ENCODE results near the gene ZXDC. TPM values are rescaled to one million over a fixed set of nuclear protein-coding genes. Genes with fewer than 3 reads are reported as not detected.
A peak's percentile ranks its signal among the peaks of the same experiment; 100 is the strongest.

ZXDC gene
- total RNA-seq, 4 donors from 2014 or later, result 18.5 to 57.9 (median 33.5) TPM

DNA sequence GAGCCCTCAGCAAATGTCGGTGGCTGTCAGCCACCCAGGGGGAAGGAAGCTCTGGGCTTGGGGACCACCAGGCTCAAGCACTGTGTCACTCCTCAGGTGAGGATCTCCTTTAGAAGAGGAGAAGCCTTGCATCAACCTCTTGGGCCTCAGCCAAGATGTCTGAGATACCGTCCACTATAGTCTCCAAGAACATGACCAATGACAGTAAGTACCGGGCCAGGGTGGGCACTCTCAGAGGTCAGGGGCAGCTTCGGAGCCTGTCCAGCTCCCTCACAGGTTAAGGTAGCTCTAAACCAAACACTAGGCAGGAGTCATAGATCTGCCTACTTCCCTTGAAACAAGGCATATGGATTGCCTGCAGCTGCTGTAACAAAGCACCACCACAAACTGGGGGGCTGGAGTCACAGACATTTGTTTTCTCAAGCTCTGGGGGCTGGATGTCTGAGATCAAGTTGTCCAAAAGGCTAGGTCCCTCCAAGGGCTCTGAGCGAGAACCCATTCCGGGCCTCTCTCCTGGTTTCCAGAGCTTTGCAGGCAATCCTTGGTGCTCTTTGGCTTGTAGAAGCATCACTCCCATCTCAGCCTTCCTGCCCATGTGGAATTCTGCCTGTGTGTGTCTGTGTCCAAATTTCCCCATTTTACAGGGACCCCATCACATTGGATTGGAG lies 79.7 kb downstream of the ZXDC start:
- intact Hi-C loops (cut with DNase I; ENCODE audit: low total_unique reads), result loop anchor here (5.0 kb wide), 1 partner anchor 264 kb away; no protein-coding TSS in a partner anchor
- H3K4me3 ChIP-seq, result no peak overlapping the region
- H3K27me3 ChIP-seq, result no peaks in the 10 kb centered on the region
- no peaks in the 10 kb centered on the region for H3K9me3 ChIP-seq
- no peaks in the 10 kb centered on the region for H3K4me1 ChIP-seq
- no peaks in the 10 kb centered on the region for H3K36me3 ChIP-seq
- TF ChIP-seq, protein P1, sequence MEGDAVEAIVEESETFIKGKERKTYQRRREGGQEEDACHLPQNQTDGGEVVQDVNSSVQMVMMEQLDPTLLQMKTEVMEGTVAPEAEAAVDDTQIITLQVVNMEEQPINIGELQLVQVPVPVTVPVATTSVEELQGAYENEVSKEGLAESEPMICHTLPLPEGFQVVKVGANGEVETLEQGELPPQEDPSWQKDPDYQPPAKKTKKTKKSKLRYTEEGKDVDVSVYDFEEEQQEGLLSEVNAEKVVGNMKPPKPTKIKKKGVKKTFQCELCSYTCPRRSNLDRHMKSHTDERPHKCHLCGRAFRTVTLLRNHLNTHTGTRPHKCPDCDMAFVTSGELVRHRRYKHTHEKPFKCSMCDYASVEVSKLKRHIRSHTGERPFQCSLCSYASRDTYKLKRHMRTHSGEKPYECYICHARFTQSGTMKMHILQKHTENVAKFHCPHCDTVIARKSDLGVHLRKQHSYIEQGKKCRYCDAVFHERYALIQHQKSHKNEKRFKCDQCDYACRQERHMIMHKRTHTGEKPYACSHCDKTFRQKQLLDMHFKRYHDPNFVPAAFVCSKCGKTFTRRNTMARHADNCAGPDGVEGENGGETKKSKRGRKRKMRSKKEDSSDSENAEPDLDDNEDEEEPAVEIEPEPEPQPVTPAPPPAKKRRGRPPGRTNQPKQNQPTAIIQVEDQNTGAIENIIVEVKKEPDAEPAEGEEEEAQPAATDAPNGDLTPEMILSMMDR (IDR thresholded peaks at IDR 0.05), result no peak
- TF ChIP-seq POLR2A (IDR thresholded peaks at IDR 0.05), result no peak
- DNase-seq, result no peak
- no peak overlapping the region for H3K27ac ChIP-seq

DNA sequence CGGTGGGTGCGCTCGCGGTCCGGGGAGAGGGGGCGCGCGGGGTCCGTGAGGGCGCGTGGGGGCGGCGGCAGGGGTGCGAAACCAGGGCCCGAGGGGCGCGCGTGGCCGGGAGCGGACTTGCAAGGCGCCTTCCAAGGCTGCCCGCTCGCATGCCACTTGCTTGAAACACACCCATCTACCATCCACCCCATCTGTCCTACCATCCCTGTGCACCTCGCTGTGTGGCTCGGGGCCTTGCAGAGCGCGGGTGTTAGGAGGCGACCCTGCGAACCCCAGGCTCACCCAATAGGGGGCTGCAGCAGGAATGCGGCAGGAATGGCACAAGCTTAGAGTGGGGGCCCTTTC lies 80.7 kb downstream of the ZXDC start:
- no peaks in the 10 kb centered on the region for H3K27me3 ChIP-seq
- TF ChIP-seq POLR2A (IDR thresholded peaks at IDR 0.05), result peak in 1 of 2 donors; percentile 4
- TF ChIP-seq, protein P1 (IDR thresholded peaks at IDR 0.05), result no peak
- H3K36me3 ChIP-seq, result no peaks in the 10 kb centered on the region
- H3K9me3 ChIP-seq, result no peaks in the 10 kb centered on the region
- no peak overlapping the region for H3K27ac ChIP-seq
- DNase-seq, result no peak
- intact Hi-C loops (cut with DNase I; ENCODE audit: low total_unique reads), result loop anchor here (5.0 kb wide), 2 partner anchors 138 to 263 kb away; no protein-coding TSS in a partner anchor
- no peaks in the 10 kb centered on the region for H3K4me1 ChIP-seq
- no peak overlapping the region for H3K4me3 ChIP-seq

DNA sequence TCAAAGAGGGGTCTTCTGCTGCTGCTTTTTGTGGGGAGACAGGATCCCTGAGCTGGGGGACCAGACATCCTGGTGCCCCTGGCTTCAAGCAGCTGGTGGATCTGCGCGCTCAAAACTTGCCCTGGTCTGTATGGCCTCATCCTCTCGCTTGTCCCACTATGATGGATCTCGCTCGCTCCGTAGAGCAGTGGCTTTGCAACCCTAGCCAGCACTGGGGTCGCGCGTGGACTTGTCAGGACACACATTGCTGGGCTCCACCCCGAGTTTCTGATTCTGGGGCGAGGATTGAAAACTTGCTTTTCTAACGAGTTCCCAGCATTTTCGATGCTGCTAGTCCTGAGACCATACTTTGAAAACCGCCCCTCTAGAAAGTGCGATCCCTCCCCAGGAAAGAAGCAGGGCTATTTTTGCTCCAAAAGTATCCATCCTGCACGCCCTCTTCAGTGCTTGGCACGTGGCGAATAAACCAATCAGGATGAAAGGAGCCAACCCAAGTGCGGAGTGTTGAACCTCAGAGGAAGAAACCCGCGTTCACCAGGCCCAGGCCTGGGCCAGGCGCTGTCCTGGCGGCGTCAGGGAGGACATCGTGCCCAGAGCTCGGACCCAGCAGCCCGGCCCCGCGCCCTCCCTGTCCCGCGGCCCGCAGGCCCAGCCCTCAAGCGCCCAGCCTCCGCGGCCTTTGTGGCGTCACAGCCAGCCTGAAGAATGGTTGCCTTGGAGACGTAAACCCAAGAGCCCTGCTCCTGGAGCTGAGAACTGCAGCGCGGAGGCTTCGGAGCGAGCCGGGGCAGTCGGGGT lies 81.3 kb downstream of the ZXDC start, which contains the start of gene CFAP100:
Gene CFAP100, plus strand, starts transcription at position 731 of the 798 bp plus-strand sequence. CDS start 1,092 bp downstream, outside the sequence.
- Histone ChIP-seq H3K36me3 (no peaks in the 10 kb centered on the region), H3K27ac (no peak within 1 kb of the TSS), H3K4me3 (no peak within 1 kb of the TSS), H3K4me1 (no peaks in the 10 kb centered on the region), H3K27me3 (no peaks in the 10 kb centered on the region), H3K9me3 (no peaks in the 10 kb centered on the region)
- intact Hi-C loops (cut with DNase I; ENCODE audit: low total_unique reads), result loop anchor here (5.0 kb wide), 1 partner anchor 137 kb away; no protein-coding TSS in a partner anchor
- TF ChIP-seq, protein P1 (IDR thresholded peaks at IDR 0.05), result no peak
- TF ChIP-seq POLR2A (IDR thresholded peaks at IDR 0.05), result no peak
- no peak for DNase-seq

DNA sequence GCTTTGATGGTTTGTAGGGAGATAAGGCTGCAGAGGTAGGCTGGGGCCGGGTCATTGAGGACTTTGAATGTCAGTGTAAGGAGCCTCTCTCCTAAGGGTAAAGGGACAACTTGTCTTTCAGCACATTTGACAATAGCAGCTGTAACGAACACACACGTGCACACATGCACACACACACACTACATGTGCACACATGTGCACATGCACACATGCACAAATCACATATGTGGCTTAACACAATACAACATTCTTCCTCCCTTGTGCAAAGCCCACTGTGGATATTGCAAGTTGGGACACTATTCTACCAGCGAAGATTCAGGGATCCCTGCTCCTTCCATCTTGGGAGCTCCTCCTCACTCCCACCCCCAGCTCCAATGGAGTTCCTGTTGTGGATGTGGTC lies 82.1 kb downstream of the ZXDC start:
- H3K27ac ChIP-seq, result no peak overlapping the region
- intact Hi-C loops (cut with DNase I; ENCODE audit: low total_unique reads), result loop anchor here (5.0 kb wide), 1 partner anchor 136 kb away; no protein-coding TSS in a partner anchor
- DNase-seq, result no peak

DNA sequence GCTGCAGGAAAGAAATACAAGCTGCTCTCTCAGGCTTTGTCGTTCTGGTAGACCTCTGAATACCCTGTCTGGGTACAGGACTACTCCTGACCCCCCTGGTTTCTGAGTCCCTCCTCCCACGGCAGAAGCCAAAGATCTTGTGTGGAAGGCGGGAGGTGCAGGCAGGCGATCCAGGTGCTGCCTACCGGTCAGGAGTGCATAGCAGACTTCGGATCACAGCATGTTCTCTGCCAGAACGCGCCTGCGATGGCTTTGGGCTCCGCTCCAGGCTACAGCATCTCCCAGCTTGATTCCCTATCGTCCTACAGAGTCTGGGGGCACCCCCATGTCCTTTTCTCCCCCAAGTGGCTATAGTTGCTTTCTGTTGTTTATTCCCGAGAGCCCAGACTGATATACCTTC lies 83.4 kb downstream of the ZXDC start:
- no peak overlapping the region for H3K27ac ChIP-seq
- TF ChIP-seq, protein P1 (IDR thresholded peaks at IDR 0.05), result no peak
- TF ChIP-seq POLR2A (IDR thresholded peaks at IDR 0.05), result no peak
- H3K4me1 ChIP-seq, result no peaks in the 10 kb centered on the region
- H3K36me3 ChIP-seq, result no peaks in the 10 kb centered on the region
- intact Hi-C loops (cut with DNase I; ENCODE audit: low total_unique reads), result loop anchor here (5.0 kb wide), 1 partner anchor 135 kb away; no protein-coding TSS in a partner anchor
- H3K27me3 ChIP-seq, result no peaks in the 10 kb centered on the region
- H3K4me3 ChIP-seq, result no peak overlapping the region
- DNase-seq, result no peak
- H3K9me3 ChIP-seq, result no peaks in the 10 kb centered on the region

More for the DNA sequence above, 82.1 kb downstream of the ZXDC start:
- no peak overlapping the region for H3K4me3 ChIP-seq
- no peak for TF ChIP-seq POLR2A (IDR thresholded peaks at IDR 0.05)
- no peaks in the 10 kb centered on the region for H3K27me3 ChIP-seq
- no peaks in the 10 kb centered on the region for H3K4me1 ChIP-seq
- no peaks in the 10 kb centered on the region for H3K9me3 ChIP-seq
- no peaks in the 10 kb centered on the region for H3K36me3 ChIP-seq

Measured in uterus (tissue), 4 donors.